Endodermal cell (in vitro differentiated cells): ENCODE data around the gene PCTP. TPM values are rescaled to one million over a fixed set of nuclear protein-coding genes. Genes with fewer than 3 reads are reported as not detected.
A peak's percentile ranks its signal among the peaks of the same experiment; 100 is the strongest.

Source experiments
- DNase-seq: peaks from one replicate; pipeline ENCODE4 v3.0.0-alpha.2; 2017
- H3K27ac ChIP-seq: 2 replicates; pipeline ENCODE4 v1.5.1; 2013; ENCODE audit warnings: mild to moderate bottlenecking, low read depth, low read length, moderate library complexity
- H3K27me3 ChIP-seq: 2 replicates; pipeline ENCODE4 v1.6.1; 2013; ENCODE audit warnings: mild to moderate bottlenecking, low read length, moderate library complexity; ENCODE audit not compliant: insufficient read depth, control insufficient read depth, poor library complexity, severe bottlenecking
- H3K36me3 ChIP-seq: 2 replicates; pipeline ENCODE4 v1.7.0; 2013; ENCODE audit warnings: mild to moderate bottlenecking, low read length, moderate library complexity; ENCODE audit not compliant: control insufficient read depth, insufficient read depth
- H3K4me1 ChIP-seq: one replicate; pipeline ENCODE4 v1.7.0; 2013; ENCODE audit warnings: low read length; ENCODE audit not compliant: control insufficient read depth, insufficient read depth
- H3K4me3 ChIP-seq: 2 replicates; pipeline ENCODE4 v1.5.1; 2013; ENCODE audit warnings: mild to moderate bottlenecking, low read length, moderate library complexity
- H3K9ac ChIP-seq: 2 replicates; pipeline ENCODE4 v1.6.1; 2013; ENCODE audit warnings: mild to moderate bottlenecking, low read length, moderate library complexity; ENCODE audit not compliant: poor library complexity, severe bottlenecking; ENCODE audit errors: extremely low read depth
- H3K9me3 ChIP-seq: 2 replicates; pipeline ENCODE4 v1.6.1; 2013; ENCODE audit warnings: mild to moderate bottlenecking, low read length, moderate library complexity; ENCODE audit not compliant: control insufficient read depth
- H3K27ac Mint-ChIP-seq: 2 replicates; pipeline ENCODE4 v1.8.0; 2020; ENCODE audit warnings: mixed read lengths
- H3K27me3 Mint-ChIP-seq: 2 replicates; pipeline ENCODE4 v1.8.0; 2021; ENCODE audit warnings: mild to moderate bottlenecking, mixed read lengths; ENCODE audit not compliant: insufficient read depth
- H3K36me3 Mint-ChIP-seq: 2 replicates; pipeline ENCODE4 v1.8.0; 2020; ENCODE audit warnings: low read depth, mixed read lengths
- H3K4me1 Mint-ChIP-seq: 2 replicates; pipeline ENCODE4 v1.8.0; 2020; ENCODE audit warnings: mixed read lengths
- H3K4me3 Mint-ChIP-seq: 2 replicates; pipeline ENCODE4 v1.8.0; 2020; ENCODE audit warnings: mild to moderate bottlenecking, moderate library complexity, mixed read lengths
- H3K9me3 Mint-ChIP-seq: 2 replicates; pipeline ENCODE4 v1.8.0; 2020; ENCODE audit warnings: mild to moderate bottlenecking, mixed read lengths
- WGBS, 2 experiments: methylation state at CpG; one replicate each; pipeline versions ENCODE4 v1.1.5 to v1.1.7; 2013; ENCODE audit warnings: missing lambda C conversion rate in 2 of 2, mixed read lengths in 1 of 2; ENCODE audit not compliant: insufficient coverage in 1 of 2, insufficient read length in 1 of 2; 5-methylcytosine and 5-hydroxymethylcytosine counted together
- total RNA-seq, 2 donors: library from RNA; stranded (reverse); fragmentation: NEBNext Ultra II Directional in 1 of 2; extraction: Animal tissue kit (Norgen Biotek cat#: 25700) in 1 of 2; gene quantifications; 2 replicates in 1 of 2; 3 replicates in 1 of 2; pipeline ENCODE4 v1.2.1, GENCODE V29; 2021
- TF ChIP-seq, protein P1 (sequence below): fragments of 200-600 bp; sonication (generic); conservative IDR thresholded peaks from 2 replicates; pipeline ENCODE4 v1.5.0; 2021; ENCODE audit warnings: antibody characterized with exemption, mild to moderate bottlenecking

Gene PCTP
- total RNA-seq, 2 donors from 2014 or later, result 29.0 to 47.2 TPM

GRCh38 chr17:55765472-55765871 is 14.6 kb downstream of the PCTP start:
- H3K9ac ChIP-seq, result no peak overlapping the region
- no peak for DNase-seq
- TF ChIP-seq, protein P1, sequence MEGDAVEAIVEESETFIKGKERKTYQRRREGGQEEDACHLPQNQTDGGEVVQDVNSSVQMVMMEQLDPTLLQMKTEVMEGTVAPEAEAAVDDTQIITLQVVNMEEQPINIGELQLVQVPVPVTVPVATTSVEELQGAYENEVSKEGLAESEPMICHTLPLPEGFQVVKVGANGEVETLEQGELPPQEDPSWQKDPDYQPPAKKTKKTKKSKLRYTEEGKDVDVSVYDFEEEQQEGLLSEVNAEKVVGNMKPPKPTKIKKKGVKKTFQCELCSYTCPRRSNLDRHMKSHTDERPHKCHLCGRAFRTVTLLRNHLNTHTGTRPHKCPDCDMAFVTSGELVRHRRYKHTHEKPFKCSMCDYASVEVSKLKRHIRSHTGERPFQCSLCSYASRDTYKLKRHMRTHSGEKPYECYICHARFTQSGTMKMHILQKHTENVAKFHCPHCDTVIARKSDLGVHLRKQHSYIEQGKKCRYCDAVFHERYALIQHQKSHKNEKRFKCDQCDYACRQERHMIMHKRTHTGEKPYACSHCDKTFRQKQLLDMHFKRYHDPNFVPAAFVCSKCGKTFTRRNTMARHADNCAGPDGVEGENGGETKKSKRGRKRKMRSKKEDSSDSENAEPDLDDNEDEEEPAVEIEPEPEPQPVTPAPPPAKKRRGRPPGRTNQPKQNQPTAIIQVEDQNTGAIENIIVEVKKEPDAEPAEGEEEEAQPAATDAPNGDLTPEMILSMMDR, result no peak
- Mint-ChIP-seq H3K9me3 (no peaks in the 10 kb centered on the region), H3K27ac (no peak overlapping the region), H3K4me1 (peaks cover 19% of the 10 kb centered on the region), H3K4me3 (no peak overlapping the region), H3K27me3 (no peaks in the 10 kb centered on the region), H3K36me3 (peaks cover 22% of the 10 kb centered on the region)
- no peaks in the 10 kb centered on the region for H3K9me3 ChIP-seq
- H3K4me1 ChIP-seq, result peaks cover 9% of the 10 kb centered on the region
- H3K27me3 ChIP-seq, result no peaks in the 10 kb centered on the region
- H3K36me3 ChIP-seq, result peaks cover 38% of the 10 kb centered on the region
- no peak overlapping the region for H3K27ac ChIP-seq
- no peak overlapping the region for H3K4me3 ChIP-seq
- 92 to 97% methylated on average over 3 of the region's 3 CpGs for WGBS, 2 experiments

DNA sequence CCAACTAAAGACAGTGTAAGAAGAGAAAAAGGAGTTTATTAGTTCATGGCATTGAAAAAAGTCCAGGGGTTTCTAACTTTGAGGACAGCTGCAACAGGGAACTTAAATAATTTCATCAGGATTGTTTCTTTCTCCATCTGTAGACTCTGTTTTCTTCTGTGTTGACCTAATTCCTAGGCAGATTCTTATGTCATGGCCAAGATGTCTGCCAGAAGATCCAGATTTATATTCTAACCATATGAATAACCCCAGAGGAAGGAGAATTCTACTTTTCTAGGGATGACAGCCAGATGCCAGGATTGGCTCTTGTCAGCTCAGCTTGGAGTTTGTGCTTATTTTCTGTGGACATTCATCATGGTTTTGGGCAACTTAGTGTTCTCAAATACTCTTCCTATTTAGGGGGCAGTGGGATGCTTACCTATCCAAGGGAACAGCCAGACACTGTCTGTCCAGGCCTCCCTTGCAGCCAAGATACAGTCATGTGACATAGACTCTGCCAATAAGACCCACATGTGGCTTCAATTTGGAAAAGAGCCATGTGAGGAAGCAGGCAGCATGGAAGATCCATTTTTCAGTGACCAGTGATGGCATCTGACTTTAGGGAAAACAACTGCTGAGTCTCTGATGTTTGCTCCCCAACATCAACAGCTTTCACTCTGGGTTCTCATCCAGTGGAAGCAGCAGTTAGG is 18.2 kb downstream of the PCTP start:
- H3K36me3 ChIP-seq, result peaks cover 62% of the 10 kb centered on the region
- no peaks in the 10 kb centered on the region for H3K9me3 Mint-ChIP-seq
- TF ChIP-seq, protein P1, result no peak
- H3K4me1 ChIP-seq, result peaks cover 15% of the 10 kb centered on the region
- H3K9me3 ChIP-seq, result no peaks in the 10 kb centered on the region
- no peaks in the 10 kb centered on the region for H3K27me3 ChIP-seq
- H3K27ac ChIP-seq, result no peak overlapping the region
- no peak overlapping the region for H3K4me3 Mint-ChIP-seq
- H3K4me3 ChIP-seq, result no peak overlapping the region
- peaks cover 49% of the 10 kb centered on the region for H3K36me3 Mint-ChIP-seq
- DNase-seq, result no peak
- no peak overlapping the region for H3K9ac ChIP-seq
- no peak overlapping the region for H3K27ac Mint-ChIP-seq
- no peaks in the 10 kb centered on the region for H3K27me3 Mint-ChIP-seq
- peaks cover 29% of the 10 kb centered on the region for H3K4me1 Mint-ChIP-seq

DNA sequence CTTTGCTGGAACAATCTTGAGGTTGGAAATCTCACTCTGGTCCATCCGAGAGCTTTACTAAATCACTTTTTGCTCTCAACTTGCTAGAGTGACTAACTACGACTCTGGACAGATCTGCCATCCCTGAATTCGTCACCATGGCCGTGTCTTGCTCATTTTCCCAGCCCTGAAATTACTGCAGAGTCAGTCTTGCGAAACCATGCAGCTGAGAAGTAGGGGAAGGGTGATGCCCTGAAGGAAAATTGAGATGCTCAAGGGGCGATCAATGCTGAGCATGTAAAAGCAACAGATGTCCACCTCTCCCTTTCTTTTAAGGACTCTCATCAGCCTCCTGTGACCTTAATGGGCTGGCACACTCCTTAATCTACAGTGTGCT is 18.8 kb downstream of the PCTP start:
- H3K27ac Mint-ChIP-seq, result peak overlapping the region; percentile 10

More for the DNA sequence above, 18.8 kb downstream of the PCTP start:
- H3K9ac ChIP-seq, result no peak overlapping the region
- H3K4me3 ChIP-seq, result no peak overlapping the region
- no peaks in the 10 kb centered on the region for H3K9me3 ChIP-seq
- H3K36me3 ChIP-seq, result peaks cover 65% of the 10 kb centered on the region
- peaks cover 15% of the 10 kb centered on the region for H3K4me1 ChIP-seq
- no peaks in the 10 kb centered on the region for H3K9me3 Mint-ChIP-seq
- no peaks in the 10 kb centered on the region for H3K27me3 Mint-ChIP-seq
- WGBS, 2 experiments, result 86 to 93% methylated on average over 6 of the region's 6 CpGs
- H3K36me3 Mint-ChIP-seq, result peaks cover 54% of the 10 kb centered on the region
- H3K27me3 ChIP-seq, result no peaks in the 10 kb centered on the region
- TF ChIP-seq, protein P1, result no peak
- no peak overlapping the region for H3K27ac ChIP-seq
- DNase-seq, result no peak
- no peak overlapping the region for H3K4me3 Mint-ChIP-seq
- peaks cover 33% of the 10 kb centered on the region for H3K4me1 Mint-ChIP-seq
